Medulla oblongata (tissue), 1 donor: ENCODE results near the gene RAPGEF1.

ENCODE experiments used
- DNase-seq: peaks from one replicate; pipeline ENCODE4 v3.0.0-alpha.2; 2015; ENCODE audit errors: extremely low spot score

Gene RAPGEF1

GRCh38 chr9:131707733-131708157 is 32.1 kb downstream of the RAPGEF1 start:
- DNase-seq: peak; percentile 70

- no peak for DNase-seq
Observed at GRCh38 chr9:131707050-131707449, 32.8 kb downstream of the RAPGEF1 start.

- no peak for DNase-seq
Observed at GRCh38 chr9:131706608-131706970, 33.3 kb downstream of the RAPGEF1 start.

DNA sequence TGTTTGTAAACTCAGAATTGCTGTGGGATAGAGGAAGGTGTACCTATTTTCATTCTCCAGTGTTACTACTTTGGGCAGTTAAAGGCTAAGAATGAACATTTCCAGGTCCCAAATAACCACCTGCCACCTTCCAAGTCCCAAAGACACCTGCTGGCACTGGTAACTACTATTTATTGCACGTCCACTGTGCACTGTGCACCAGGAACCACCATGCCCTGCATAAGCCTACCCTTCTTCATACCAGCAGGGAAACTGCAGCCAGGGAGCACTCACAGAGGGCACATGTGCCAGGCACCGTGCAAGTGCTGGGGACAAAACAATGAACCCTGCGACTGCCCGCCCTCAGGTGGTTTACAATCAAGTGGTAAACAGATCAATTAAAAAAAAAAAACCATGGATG is 34.9 kb downstream of the RAPGEF1 start:
- no peak for DNase-seq

GRCh38 chr9:131704141-131704983 is 35.5 kb downstream of the RAPGEF1 start:
- DNase-seq: no peak

GRCh38 chr9:131703697-131704096 is 36.2 kb downstream of the RAPGEF1 start:
- DNase-seq: no peak

DNA sequence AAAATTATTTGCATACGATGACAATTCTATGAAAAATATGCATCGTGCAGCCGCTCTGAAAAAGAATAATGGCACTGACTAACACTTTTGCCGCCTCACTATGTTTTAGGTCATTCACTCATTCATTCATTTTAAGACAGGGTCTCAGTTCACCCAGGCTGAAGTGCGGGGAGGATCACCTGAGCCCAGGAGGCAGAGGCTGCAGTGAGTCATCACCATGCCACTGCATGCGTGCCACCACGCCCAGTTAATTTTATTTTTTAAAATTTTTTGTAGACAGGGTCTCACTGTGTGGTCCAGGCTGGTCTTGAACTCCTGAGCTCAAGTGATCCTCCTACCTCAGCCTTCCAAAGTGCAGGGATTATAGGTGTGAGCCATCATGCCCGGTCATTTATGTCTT is 37.0 kb downstream of the RAPGEF1 start:
- no peak for DNase-seq

- DNase-seq: no peak
Observed at GRCh38 chr9:131701789-131702337, 38.0 kb downstream of the RAPGEF1 start.

GRCh38 chr9:131701436-131701781 is 38.5 kb downstream of the RAPGEF1 start:
- DNase-seq: no peak

DNA sequence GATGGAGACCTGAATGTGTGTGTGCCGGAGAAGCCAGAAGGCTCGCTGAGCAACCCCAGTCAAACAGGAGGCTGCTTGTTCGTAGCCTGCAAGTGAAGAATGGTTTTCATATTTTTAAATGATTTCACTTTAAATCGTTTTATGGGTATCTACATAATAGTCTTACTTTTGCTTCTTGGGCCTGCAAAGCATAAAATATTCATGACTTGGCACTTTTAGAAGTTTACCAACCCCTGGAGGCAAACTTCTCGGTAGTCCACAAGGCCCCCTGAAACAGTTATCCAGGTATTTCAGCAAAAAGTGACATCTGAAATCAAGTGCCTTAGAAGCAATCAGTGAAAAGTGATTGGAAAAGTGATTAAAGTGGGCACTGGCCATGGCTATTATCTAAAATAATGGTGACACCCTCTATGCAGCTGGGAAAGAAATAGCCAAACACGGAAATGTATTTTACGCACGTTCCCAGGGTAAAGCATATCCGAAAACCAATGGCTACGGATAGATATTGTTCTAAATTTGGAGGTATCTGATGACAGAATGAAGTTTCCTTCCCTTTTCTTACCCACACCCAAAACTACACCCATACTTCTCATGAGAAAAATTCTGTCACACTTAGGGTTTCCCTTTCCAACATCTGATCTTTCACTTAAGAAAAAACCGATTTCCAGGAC is 39.0 kb downstream of the RAPGEF1 start:
- no peak for DNase-seq

GRCh38 chr9:131700076-131700475 is 39.8 kb downstream of the RAPGEF1 start:
- DNase-seq: no peak

DNA sequence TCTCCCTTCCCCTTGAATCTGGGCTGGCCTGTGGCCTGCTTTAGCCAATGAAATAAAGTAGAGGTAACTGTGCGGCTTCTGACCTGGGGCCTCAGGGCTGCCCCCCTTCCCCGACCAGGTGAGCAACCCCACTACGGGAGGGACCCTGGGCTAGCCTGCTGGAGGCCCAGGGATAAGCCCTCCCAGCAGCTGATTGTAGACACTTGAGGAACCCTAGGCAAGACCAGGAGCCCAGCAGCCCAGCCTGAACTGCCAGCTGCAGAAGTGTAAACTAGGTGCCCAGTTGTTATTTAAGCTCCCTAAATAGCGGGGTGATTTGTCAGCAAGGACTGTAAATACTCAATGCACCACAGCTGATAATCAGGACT is 41.3 kb downstream of the RAPGEF1 start:
- no peak for DNase-seq

DNA sequence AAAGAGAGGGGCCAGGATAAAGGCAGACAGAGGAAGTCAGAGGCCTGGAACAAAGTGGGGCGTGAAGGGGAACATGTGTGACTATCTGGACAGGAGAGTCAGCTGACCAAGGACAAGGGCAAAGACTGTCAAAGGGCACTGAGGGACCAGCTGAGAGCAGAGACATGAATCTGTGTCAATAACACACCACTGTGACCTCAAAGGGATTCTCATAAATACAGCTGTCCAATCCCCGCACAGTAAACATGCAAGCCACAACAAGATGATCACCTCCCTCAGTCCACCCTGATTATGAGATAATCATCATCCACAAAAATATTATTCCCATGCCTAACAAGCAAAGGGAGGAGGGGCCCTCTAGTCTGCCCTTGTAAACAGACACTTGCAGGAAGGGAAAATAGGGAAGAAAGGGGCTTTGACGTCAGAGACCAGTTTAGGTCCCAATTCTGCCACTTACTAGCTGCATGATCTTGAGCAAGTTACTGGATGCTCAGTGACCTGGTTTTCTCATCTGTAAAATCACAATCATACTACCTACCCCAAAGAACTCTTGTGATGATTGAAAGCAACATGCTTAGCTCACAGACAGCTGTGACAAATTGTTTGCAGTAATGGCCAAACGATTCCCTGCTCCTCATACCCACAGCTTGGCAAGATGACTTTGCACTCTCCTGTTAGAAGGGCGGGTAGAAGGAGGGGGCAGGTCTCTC is 41.8 kb downstream of the RAPGEF1 start:
- peak; percentile 79 for DNase-seq

- peak; percentile 82 for DNase-seq
Observed at GRCh38 chr9:131697097-131697496, 42.8 kb downstream of the RAPGEF1 start.

DNA sequence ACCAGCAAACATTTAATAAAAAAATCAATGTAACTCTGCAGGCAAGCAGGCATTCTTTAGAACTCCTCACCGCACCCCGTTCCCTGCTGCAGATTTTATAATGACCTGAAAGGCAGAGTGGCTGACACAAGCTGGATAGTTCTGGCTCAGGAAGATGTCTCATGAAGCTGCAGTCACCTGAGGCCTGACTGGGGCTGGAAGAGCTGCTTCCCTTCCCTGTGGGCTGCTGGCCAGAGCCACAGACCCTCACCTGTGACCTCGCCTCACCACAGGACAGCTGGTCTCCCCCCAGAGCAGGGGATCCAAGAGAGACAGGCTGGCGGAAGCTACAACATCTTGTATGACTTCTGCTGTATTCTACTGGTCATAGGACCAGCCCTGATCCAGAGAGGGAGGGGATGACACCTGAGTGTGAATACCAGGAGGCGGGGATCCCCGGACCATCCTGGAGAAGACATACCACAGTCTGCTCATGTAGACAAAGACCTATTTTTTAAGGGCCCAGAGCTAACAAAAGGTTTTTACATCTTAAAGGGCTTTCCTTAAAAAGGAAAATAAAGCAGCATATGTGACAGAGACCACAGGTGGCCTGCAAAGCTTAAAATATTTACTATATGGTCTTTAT is 43.9 kb downstream of the RAPGEF1 start:
- DNase-seq: no peak

- no peak for DNase-seq
Observed at GRCh38 chr9:131695366-131695765, 44.5 kb downstream of the RAPGEF1 start.

- DNase-seq: no peak
Observed at GRCh38 chr9:131693651-131694597, 46.0 kb downstream of the RAPGEF1 start.

GRCh38 chr9:131692612-131693562 is 47.0 kb downstream of the RAPGEF1 start:
- no peak for DNase-seq

DNA sequence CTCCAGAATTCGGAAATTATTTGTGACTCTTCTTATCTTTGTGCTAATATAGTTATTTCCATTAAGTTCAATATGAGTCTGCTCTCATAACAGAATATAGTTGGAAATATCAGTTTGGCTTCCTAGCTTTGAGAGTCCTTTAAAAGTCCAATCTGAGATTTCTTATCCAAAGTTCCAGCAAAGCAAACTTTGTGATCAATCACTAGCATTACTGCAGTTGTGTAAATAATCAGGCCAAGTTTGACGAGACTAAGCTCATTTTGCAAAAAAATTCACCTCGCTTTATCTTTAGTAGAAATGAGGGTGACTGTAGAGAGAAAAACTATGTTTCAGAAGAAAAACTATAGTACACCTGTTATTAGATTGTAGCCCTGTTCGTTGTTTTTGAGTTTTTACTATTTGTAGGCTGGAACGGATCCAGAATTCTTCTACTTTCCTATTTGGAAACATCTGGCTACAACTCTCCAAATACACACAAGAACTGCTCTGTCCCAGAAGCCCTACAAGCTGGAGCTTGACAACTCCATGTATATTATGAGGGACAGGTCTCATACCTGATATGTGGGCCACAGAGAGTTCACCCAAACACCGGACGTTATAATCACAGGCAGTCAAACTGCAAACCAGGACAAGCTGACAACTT is 47.8 kb downstream of the RAPGEF1 start:
- no peak for DNase-seq
